ENCODE measurements around the gene UBTD2.

UBTD2 gene

GRCh38 chr5:172160506-172160905, 123.1 kb downstream of the UBTD2 start:
- no peak for DNase-seq (ENCODE audit: low read depth)
- TF ChIP-seq, protein P1, sequence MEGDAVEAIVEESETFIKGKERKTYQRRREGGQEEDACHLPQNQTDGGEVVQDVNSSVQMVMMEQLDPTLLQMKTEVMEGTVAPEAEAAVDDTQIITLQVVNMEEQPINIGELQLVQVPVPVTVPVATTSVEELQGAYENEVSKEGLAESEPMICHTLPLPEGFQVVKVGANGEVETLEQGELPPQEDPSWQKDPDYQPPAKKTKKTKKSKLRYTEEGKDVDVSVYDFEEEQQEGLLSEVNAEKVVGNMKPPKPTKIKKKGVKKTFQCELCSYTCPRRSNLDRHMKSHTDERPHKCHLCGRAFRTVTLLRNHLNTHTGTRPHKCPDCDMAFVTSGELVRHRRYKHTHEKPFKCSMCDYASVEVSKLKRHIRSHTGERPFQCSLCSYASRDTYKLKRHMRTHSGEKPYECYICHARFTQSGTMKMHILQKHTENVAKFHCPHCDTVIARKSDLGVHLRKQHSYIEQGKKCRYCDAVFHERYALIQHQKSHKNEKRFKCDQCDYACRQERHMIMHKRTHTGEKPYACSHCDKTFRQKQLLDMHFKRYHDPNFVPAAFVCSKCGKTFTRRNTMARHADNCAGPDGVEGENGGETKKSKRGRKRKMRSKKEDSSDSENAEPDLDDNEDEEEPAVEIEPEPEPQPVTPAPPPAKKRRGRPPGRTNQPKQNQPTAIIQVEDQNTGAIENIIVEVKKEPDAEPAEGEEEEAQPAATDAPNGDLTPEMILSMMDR (conservative IDR thresholded peaks at IDR 0.05; ENCODE audit: low read depth, low read length): no peak
- no peak overlapping the region for H3K4me3 ChIP-seq (ENCODE audit: low read depth, low read length)
